Measurements from ENCODE around the gene ENHO. TPM values are rescaled to one million over a fixed set of nuclear protein-coding genes. Genes with fewer than 3 reads are reported as not detected.

Gene ENHO
- polyA plus RNA-seq, 3 donors: 2.3 to 3.2 (median 2.7) TPM

GRCh38 chr9:34490760-34491159 lies 32.0 kb downstream of the ENHO start:
- Mint-ChIP-seq H3K4me1 (no peaks in the 10 kb centered on the region), H3K27me3 (ENCODE audit: low read depth in 3 of 3) (peaks cover 7 to 13% (median 8%) of the 10 kb centered on the region in 3 donors), H3K27ac (no peak overlapping the region), H3K36me3 (no peaks in the 10 kb centered on the region), H3K9me3 (no peaks in the 10 kb centered on the region), H3K4me3 (no peak overlapping the region)
- Histone ChIP-seq H3K79me2 (ENCODE audit: insufficient read depth, low read length) (no peaks in the 10 kb centered on the region), H3K9ac (ENCODE audit: insufficient read depth, low read length, poor library complexity, severe bottlenecking) (no peak overlapping the region), H3K27ac (ENCODE audit: low read depth in 1 of 2, low read length in 2 of 2) (no peak overlapping the region), H2AFZ (ENCODE audit: insufficient read depth, low read depth, low read length, poor library complexity, severe bottlenecking) (no peak overlapping the region), H3K27me3 (ENCODE audit: control insufficient read depth in 2 of 2, insufficient read depth in 2 of 2, low read length in 2 of 2) (peaks cover 0 to 5% of the 10 kb centered on the region in 2 donors), H3K4me1 (ENCODE audit: control insufficient read depth in 1 of 2, insufficient read depth in 2 of 2, low read length in 2 of 2) (no peaks in the 10 kb centered on the region), H3K36me3 (replicated peaks in 1 of 2; ENCODE audit: control insufficient read depth in 1 of 2, insufficient read depth in 2 of 2, low read length in 2 of 2) (no peaks in the 10 kb centered on the region), H3K4me2 (replicated peaks; ENCODE audit: extremely low read depth, low read length, poor library complexity, severe bottlenecking) (no peak overlapping the region), H3K9me3 (replicated peaks in 1 of 2; ENCODE audit: control insufficient read depth in 1 of 2, insufficient read depth in 1 of 2, low read length in 2 of 2) (no peaks in the 10 kb centered on the region), H3K4me3 (replicated peaks in 1 of 3; ENCODE audit: low read depth in 2 of 3, low read length in 3 of 3) (no peak overlapping the region), H4K20me1 (ENCODE audit: insufficient read depth, low read length) (no peaks in the 10 kb centered on the region)
- intact Hi-C loops (cut with micrococcal nuclease): no loop called here
- DNase-seq: no peak
- TF ChIP-seq, protein P1, sequence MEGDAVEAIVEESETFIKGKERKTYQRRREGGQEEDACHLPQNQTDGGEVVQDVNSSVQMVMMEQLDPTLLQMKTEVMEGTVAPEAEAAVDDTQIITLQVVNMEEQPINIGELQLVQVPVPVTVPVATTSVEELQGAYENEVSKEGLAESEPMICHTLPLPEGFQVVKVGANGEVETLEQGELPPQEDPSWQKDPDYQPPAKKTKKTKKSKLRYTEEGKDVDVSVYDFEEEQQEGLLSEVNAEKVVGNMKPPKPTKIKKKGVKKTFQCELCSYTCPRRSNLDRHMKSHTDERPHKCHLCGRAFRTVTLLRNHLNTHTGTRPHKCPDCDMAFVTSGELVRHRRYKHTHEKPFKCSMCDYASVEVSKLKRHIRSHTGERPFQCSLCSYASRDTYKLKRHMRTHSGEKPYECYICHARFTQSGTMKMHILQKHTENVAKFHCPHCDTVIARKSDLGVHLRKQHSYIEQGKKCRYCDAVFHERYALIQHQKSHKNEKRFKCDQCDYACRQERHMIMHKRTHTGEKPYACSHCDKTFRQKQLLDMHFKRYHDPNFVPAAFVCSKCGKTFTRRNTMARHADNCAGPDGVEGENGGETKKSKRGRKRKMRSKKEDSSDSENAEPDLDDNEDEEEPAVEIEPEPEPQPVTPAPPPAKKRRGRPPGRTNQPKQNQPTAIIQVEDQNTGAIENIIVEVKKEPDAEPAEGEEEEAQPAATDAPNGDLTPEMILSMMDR (IDR thresholded peaks at IDR 0.05): no peak
- WGBS (ENCODE audit: insufficient coverage): 80% methylated on average over 3 of the region's 3 CpGs

- no peak overlapping the region for H3K4me2 ChIP-seq (replicated peaks; ENCODE audit: extremely low read depth, low read length, poor library complexity, severe bottlenecking)
- H3K27me3 Mint-ChIP-seq (ENCODE audit: low read depth in 3 of 3): peaks cover 7 to 14% (median 8%) of the 10 kb centered on the region in 3 donors
- no peaks in the 10 kb centered on the region for H3K9me3 Mint-ChIP-seq
- no peak overlapping the region for H3K27ac Mint-ChIP-seq
- H3K79me2 ChIP-seq (ENCODE audit: insufficient read depth, low read length): no peaks in the 10 kb centered on the region
- DNase-seq: no peak
- WGBS (ENCODE audit: insufficient coverage): 100% methylated on average over 1 of the region's 1 CpG
- no peak overlapping the region for H3K4me3 Mint-ChIP-seq
- H3K4me1 ChIP-seq (ENCODE audit: control insufficient read depth in 1 of 2, insufficient read depth in 2 of 2, low read length in 2 of 2): no peaks in the 10 kb centered on the region
- intact Hi-C loops (cut with micrococcal nuclease): no loop called here
- no peaks in the 10 kb centered on the region for H3K9me3 ChIP-seq (replicated peaks in 1 of 2; ENCODE audit: control insufficient read depth in 1 of 2, insufficient read depth in 1 of 2, low read length in 2 of 2)
- H3K36me3 Mint-ChIP-seq: no peaks in the 10 kb centered on the region
- no peaks in the 10 kb centered on the region for H3K4me1 Mint-ChIP-seq
- H3K27ac ChIP-seq (ENCODE audit: low read depth in 1 of 2, low read length in 2 of 2): no peak overlapping the region
- H3K9ac ChIP-seq (ENCODE audit: insufficient read depth, low read length, poor library complexity, severe bottlenecking): no peak overlapping the region
- TF ChIP-seq, protein P1 (IDR thresholded peaks at IDR 0.05): no peak
- no peaks in the 10 kb centered on the region for H3K36me3 ChIP-seq (replicated peaks in 1 of 2; ENCODE audit: control insufficient read depth in 1 of 2, insufficient read depth in 2 of 2, low read length in 2 of 2)
- no peaks in the 10 kb centered on the region for H4K20me1 ChIP-seq (ENCODE audit: insufficient read depth, low read length)
- H2AFZ ChIP-seq (ENCODE audit: insufficient read depth, low read depth, low read length, poor library complexity, severe bottlenecking): no peak overlapping the region
- peaks cover 0 to 5% of the 10 kb centered on the region in 2 donors for H3K27me3 ChIP-seq (ENCODE audit: control insufficient read depth in 2 of 2, insufficient read depth in 2 of 2, low read length in 2 of 2)
- H3K4me3 ChIP-seq (replicated peaks in 1 of 3; ENCODE audit: low read depth in 2 of 3, low read length in 3 of 3): no peak overlapping the region
Observed at GRCh38 chr9:34490360-34490759, 32.4 kb downstream of the ENHO start.

Measured in CD14-positive monocyte (primary cell).